GM18868 (cell line): Measurements from ENCODE around the gene UNC79.

ENCODE experiments used
- ATAC-seq: cut with Tn5 transposase; IDR thresholded peaks from one replicate; pipeline ENCODE4 v1.9.1; 2021; ENCODE audit warnings: mild to moderate bottlenecking, moderate library complexity; ENCODE audit not compliant: unreplicated experiment

Gene UNC79

DNA sequence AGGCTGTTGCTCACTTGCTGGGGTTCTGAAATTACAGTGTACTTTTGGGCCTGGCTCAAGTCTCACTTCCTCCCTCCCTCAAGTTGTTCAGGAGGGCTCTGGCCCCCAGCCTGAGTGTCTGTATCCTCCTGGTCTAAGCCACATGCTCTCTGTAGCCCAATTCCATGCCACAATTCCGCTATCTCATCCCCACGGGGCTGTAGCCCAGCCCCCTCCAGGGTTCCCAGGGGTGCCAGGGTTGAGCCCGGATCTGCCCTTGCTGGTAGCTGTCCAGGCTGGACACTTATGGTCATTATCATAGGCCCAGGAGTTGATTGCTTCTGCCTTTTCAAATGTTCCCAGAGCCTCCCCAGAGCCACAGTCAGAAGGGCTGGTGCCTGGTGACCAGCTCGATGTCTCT is 292.3 kb downstream of the UNC79 start:
- ATAC-seq = no peak

DNA sequence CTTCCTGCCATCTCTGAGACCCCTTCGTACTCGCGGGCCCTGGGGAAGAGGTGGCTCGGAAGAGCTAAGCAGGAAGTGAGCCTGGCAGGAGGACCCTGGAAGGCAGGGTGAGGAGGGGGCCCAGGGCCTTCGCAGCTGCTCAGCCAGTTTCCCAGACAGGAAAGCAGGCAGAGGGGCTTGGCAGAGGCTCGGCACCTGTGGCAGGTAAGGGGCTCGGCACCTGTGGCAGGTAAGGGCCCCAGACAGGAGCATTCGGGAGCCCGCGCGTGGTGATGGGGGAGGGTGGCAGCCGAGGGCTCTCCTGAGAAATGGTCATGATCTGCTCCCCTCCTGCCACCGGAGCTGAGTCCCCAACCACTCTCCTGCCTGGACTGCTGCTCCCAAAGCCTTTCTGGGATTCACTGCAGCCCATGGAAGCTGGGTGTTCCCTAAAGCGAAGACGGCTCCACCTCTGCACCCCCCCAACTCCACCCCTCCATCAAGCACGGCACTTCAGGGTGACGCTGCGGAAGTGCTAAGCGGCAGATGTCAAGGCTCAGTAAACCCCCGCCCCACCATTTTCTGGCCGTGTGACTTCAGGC is 294.4 kb downstream of the UNC79 start:
- no peak for ATAC-seq

DNA sequence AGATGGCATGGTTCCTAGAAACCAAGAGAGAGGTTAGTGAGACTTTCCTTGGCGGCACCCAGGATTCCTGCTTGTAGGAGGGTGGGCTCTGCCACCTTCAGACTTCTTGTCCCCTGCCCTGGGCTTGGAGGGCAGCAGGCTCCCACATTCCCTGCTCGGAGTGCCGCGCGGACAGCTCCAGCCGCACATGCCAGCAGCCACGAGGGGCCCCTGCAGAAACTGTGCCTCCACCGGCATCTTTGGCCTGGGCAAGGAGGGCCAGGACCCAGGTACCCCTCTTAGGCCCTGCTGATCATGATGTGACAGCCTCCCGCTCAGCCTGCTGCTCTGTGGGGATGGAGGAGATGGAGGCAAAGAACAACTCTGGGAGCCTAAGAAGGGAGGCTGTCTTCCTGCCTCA is 295.3 kb downstream of the UNC79 start:
- ATAC-seq = no peak

DNA sequence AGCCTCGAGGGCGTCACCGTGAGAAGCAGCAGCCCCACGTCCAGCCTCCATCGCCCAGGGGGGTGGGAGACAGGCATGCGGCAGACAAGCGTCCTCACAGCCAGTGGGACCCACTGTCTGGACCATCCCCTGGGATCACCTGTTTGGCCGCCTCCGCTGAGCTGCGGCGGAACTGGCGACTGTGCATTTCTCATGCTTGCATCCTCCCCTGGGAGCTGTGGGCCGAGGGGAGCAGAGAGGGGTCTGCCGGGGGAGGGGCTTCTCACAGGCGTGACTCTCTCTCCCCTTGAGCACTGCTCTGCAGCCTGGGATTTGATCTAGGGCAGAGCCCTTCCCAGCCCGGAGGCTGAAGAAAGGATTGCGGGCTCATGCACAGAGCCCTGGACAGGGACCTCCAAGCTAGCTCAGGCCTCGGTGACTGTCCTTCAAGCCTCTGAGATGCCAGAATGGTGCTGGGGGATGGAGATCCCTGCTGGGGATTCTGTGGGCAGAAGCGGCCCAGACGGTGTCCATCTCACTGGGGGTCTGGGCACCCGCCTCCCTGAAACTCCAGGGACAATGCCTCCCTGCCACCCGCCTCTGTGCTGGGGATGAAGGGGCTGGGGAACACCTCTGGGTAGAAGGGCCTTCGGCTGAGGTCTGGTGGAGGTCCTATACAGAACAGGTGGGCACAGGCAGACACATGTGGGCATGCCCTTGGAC is 296.5 kb downstream of the UNC79 start:
- ATAC-seq = no peak

DNA sequence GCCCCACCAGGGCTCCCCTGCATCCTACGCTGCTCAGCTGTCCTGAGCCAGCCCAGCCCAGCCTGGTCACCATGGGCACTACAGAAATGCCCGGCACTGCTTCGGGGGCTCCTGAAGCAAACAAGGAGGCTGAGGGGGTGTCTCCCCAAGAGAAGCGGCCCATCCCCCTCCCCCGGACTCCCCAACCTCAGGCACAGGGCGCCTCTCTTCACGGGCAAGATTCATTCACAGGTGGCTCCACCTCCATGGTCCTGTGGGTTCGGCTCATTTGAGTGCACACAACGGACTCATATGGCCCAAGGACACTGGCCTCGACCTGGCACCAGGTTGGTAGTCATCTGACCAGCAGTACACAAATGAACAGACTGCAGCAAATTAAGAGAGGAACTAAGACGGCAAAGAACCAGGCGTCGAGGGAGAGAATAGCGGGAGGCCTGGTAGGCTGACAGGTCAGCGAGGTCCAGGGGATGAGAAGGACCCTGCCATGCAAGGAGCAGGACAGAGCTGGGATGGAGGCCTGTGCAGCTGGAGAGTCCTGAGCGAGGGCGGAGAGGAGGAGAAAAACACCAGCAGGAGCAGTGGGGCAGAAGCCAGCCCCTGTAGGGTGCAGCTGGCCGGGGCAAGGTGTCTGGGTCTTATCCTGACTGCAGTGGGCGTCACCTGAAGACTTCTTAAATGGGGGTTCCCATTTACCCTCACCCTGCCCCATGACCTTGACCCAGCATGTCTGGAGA is 297.3 kb downstream of the UNC79 start:
- ATAC-seq = no peak

DNA sequence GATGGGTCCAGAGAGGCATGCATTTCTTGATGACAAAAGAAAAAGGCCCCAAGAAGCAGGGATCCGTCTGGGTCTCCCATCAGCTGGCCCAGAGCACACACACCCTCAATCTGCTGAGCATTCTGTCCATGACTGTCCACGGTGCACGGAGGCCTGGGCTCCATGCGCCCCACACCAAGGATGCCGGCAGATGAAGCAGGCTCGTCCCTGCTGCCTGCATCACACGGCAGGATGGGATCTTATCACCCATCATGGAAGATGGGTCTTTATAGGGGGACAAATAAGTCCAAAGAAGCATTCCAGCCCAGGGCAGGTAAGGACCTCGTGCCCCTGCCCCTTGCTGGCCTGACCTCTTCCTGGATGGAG is 297.9 kb downstream of the UNC79 start:
- ATAC-seq = no peak

DNA sequence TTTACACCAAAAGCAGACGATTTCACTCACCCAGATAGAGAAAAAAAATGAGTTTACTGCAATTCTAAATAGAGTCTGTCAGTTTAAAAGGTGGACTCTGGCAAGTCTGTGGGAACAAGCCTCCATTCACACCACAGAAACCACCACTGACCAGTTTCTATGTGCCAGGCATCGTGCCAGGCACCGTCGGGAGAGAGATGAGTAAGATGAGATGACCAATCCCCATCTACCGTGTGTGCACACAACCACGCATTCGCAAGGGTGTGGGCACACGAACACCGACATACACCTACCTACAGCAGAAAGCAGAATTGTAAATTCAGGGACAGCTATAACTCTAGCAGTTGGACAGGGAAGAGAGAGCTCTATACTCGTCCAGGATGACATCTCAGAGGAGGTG is 299.3 kb downstream of the UNC79 start:
- ATAC-seq = no peak

DNA sequence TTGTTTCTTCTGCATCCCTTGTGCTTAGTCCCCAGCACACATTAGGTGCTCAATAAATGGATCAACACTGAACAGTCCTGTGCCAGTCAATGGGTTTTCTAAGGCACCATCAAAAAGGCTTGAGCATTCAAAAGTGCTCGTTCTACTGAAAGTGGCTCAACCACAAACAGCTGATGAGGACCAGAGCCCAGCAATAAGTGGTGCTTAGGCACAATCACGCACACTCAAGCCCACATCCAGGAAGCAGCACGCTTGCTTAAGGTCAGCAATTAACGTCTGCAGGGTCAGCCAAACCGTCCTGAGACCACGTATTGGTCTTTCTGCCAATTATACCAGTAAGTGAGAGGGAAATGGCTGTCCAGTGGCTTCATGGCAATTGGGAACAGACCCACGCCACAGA is 301.0 kb downstream of the UNC79 start:
- no peak for ATAC-seq

DNA sequence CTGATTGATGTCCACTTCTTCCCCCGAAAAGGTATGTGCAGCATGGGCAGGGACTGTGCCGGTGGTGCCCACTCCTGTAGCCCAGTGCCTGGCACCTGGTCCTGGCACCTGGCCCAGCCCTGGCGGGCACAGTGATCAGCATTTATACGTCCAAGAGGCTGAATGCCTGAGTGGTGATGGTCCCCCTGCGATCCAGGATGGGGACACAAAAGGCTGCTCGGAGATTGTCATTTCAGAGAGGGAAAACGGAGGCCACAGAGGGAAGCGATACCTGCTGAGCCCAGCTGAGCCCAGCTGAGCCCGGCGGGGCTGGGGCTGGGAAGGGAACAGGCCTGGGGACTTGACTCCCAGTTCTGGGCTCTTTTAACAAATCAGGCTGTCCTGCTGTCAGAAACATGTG is 301.8 kb downstream of the UNC79 start:
- ATAC-seq = no peak

DNA sequence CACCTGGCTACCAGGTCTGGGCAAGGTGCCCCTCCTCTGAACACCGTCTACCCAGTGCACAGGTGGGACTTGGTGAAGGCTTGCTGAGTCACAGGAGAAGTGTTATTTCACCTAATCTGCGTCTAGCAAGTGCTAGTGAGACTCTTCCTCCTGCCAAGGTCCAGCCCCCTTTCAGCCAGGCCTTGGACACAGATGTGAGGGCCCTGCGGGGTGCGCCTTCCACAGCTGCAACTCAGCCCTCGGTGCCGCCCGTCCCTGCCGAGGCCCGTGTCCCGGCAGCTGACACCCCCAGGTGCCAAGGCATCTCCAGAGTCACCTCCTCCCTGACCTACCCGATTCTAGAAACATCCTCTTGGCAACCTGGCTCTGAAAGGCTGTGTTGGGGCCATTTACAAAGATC is 302.5 kb downstream of the UNC79 start:
- ATAC-seq = no peak

DNA sequence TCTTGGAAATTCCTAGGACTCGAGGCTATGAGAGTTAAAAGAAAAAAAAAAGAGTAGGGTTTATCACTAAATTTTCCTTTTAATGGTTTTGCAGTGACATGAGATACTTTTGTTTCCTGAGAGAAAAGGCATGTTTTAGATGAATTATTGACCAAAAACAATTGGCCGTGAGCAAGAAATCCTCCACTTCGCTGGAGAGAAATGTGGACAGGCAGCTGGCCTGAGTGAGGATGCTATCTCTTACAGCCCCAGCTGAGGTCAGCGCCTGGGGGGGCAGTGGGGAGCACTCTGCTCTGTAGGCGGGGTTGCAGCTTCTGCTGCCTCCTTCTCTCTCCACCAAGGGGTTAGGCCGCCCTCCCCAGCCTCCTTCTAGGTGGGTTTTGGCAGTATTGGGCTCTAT is 302.9 kb downstream of the UNC79 start:
- no peak for ATAC-seq

DNA sequence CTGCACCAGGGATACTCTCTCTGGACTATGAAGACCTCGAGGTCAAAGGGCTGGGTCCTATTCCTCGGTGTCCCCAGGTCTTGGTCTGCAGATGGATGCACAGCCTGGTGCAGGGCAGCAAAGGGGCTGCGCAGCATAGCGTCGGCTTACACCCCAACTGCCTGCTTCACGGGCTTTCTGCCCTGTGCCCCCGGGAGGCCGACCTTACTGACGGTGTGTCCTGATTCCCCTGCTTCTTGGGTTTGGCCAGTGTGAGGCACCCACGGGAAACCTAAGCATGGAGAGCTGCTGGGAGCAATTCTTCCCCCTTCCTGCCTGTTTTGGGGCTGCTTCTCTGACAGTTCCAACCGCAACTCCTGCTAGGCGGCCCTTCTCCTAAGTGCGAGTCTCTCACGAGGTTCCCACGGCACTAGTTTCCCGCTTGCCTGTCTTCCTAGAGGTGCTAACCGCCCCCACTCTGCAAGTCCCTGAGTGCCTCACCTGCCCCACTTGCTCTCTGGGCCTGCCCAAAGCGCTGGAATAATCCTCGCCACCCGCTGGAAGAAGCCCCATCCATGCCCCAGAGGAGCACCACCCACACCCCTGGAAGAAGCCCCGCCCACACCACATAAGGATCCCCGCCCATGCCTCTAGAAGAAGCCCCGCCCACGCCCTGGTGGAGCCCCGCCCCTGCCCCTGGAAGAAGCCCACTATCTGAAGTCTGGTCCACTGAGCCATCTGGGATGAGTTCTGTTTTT is 303.5 kb downstream of the UNC79 start:
- ATAC-seq = no peak

DNA sequence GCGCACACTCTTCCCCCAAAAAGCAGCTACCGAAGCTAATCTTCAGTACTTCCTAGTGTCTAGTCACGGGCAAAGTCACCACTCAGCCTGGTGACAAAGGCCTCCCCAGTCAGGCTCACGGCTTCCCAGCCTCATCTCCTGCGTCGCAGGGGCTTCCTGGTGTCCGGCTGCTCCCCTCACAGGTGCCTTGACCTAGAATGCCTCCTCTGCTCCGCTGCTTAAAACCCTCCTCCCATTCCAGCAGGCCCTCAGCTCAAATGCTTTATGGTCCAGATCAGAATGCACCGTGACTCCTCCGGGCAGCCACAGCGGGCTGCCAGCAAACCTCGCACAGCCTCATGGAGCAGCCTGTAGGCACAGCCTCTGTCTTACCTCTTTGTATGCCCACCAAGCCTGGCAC is 304.5 kb downstream of the UNC79 start:
- no peak for ATAC-seq

DNA sequence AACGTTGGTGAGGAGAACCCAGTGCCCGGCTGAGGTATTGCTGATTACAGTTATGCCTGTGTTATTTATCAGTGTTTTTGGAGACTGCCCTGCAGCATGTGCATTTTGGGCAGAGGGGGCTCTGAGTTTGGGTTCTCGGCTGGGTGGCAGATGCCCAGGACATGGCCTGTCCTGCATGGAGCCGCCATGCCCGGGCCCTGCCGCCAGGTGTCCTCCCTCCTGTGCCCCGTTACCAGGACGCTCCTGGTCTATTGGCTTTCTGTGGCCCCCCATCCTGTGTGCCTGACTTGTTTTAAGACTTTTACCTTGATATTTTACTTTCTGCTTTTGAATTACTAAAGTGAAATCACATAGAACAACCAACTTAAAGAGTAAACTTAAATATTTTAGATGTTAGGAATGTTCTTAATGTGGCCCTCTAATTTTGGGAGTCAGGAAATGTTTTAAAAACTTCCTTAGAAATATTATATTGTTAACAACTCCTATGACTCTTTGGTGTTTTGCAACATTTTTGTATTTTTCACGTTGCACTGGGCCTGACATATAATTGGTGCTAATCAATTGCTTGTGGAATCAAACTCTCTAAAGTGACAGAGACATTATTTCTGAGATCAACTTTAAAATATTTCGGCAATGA is 305.8 kb downstream of the UNC79 start:
- ATAC-seq = no peak

DNA sequence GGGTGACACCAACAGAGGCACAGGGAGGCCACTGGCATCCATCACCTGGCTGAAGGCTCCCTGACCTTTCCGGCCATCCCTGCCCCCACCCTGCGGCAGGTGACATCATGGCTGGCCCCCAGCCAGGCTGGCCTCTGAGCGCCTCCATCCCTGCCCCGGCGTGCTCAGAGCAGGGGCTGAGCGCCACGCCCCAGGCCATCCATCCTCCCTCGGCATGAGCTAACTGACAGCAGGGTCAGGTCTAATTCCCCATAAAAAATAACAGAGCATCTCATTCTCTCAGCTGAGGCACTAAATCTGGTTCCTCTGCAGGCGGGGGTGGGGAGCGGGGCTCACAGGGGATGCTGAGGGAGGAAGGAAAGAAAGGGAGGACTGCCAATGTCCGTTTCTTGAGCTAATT is 306.9 kb downstream of the UNC79 start:
- no peak for ATAC-seq

DNA sequence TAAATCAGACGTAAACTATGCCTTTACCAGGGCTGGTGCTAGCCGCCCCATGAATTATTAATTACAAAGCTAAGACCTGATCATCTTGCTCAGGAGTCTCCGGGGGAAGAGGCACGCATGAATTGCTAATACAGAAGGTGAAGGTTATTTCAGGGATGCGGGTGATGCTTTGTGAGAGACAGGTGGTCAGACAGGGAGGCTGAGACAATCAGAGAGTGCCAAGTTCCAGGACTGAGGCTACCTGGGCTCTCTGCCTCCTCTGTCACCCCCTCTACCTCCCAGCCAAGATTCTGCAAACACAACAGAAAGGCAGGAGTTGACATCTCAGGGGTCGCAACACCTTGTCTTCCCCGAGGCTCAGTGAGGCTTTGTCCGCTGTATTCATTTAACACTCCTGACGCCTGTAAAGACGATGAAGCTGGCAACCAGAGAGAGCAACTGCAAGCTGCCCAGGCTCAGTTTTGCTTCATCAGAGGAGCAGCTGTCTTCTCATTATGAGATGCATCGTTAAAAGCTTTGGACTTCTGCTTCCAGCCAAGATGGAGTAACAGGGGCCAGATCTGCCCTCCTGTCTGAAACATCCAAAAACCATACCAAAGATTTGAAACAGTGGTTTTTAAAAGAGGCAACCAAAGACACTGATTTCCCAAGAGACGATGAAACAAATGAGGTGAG is 311.0 kb downstream of the UNC79 start:
- no peak for ATAC-seq

DNA sequence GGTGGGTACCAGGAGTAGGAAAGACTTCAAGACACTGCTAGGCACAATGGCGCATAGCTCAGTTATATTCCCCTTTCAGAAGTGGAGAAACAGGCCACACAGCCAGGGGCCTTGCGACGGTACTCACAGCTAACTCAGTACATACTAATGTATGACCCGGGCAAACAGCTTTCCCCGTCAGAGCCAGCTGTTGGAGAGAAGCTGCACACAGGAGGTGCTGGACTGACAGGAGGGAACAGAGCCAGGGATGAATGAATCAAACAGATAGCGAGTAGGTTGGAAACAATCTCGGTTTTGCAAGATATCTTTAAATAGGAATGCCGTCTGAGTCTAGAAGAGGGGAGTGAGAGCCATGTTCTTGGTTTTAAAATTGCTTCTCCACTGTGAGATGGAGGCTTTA is 312.0 kb downstream of the UNC79 start:
- no peak for ATAC-seq

DNA sequence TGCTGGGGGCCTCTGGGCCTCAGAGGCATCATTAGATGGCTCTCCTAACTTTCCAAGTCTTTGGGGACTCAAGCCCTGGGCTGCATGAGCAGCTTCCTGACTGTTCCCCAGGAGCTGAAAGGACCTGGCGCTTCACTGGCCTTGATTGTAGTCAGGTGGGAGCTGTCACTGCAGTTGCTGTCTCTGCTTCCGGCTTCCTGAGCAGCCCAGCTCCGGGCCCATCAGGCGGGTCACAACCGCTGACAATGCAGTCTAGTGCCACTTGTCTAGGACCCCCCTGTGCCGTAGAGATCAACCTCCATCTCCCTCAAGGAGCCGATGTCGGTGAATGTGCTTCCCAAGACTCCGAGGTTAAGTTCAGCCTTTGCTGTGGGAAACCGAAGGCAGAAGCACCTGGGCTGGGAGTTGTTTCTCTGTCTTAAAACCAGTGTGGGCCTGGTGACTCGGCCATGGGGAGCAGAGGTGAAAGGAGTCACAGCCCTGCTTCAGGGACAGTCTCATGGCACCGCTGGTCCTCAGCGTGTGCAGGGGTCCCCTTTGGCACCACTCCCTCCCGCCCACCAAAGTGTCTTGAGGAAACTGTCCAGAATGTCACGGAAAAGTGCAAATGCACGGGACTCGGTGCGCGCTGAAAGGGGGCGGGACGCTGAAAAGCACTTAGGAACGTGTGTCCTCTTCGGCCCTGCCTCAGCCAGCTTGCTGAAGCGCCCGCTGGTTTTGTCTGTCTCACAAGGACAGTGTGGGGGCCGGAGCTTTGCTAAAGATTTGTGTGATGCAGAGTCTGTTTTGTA is 312.7 kb downstream of the UNC79 start:
- ATAC-seq = no peak

DNA sequence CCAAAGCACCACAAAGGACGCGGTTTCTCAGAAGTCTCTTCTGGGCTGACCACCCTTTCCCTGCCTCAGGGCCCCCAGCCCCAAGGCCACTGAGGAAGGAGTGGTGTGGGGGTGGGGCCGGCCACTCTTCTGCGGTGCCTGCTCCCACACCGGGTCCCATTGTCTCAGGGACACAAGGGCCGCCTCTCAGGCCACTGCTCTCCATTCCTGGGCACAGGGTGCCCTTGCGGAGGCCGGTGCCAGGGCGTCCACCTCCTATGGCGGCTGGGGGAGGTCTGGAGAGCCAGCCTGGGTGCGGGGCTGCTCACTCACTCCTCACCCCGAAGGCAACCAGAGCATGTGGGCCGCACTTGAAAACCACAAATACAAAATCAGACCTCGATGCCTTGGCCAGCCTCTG is 313.4 kb downstream of the UNC79 start:
- ATAC-seq = no peak

DNA sequence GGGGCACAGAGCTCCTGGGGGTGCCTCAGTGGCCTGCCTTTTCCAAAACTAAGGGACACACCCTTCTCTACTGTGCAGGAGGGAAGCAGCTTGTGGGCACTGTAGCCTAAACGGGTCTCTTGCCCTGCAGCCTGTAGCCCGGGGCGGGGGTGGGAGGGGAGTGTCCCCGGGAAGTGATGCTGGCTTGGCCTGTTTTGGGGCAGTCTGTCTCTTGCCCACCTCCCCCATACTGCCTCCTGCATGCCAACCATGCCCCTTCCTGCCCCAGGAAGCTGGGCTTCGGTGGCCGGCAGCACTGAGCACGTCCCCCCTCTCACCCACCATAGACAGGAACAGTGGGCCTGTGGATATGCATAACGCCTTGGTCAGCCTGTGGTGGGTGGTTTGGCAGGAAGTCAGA is 314.1 kb downstream of the UNC79 start:
- ATAC-seq = no peak
